Measurements from ENCODE around the gene STUM. TPM values are rescaled to one million over a fixed set of nuclear protein-coding genes. Genes with fewer than 3 reads are reported as not detected.

The STUM gene
- total and polyA plus RNA-seq, 10 of the 15 experiments (the other 5 are each of a cell fraction or from before 2014, with no cell fraction given): under 0.01 to 0.15 (median 0.09) TPM; not detected in 5

DNA sequence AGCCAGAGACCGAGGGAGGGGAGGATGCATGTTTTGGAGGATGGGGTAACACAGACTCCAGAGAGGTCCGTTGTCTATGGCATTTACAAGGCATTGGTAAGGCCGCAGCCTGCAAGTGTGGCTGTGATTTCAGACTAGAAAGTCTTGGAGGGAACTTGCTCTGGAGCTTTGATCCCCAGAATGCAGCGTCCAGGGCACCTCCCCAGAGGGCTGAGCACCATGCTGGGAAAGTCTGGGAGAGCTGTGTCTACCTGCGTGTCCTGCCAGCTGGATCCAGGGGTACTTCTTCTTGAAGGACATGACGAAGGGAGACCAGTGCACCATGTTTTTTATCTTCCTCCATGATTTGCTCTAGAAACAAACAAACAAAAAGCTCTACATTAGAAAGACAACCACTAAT is 99.9 kb downstream of the STUM start:
- H3K27me3 ChIP-seq (replicated peaks in 1 of 2; ENCODE audit: control insufficient read depth in 2 of 2, insufficient read depth in 2 of 2, low read length in 1 of 2): no peaks in the 10 kb centered on the region
- no peak overlapping the region for H2AFZ ChIP-seq (ENCODE audit: control insufficient read depth, low read depth, low read length)
- 78% methylated on average over 6 of the region's 6 CpGs for WGBS (ENCODE audit: insufficient coverage, insufficient replicate concordance, low lambda C conversion rate, missing lambda C conversion rate)
- ChIA-PET CTCF (interaction anchor here (0.6 kb wide), 2 partner anchors 15 to 72 kb away, joined by 3 read pairs; no protein-coding TSS in a partner anchor), POLR2A (no interaction called here), SMC1A (ENCODE audit: uncharacterized antibody, unreplicated experiment) (no interaction called here), RAD21 (ENCODE audit: unreplicated experiment) (interaction anchor here (0.7 kb wide), 1 partner anchor 14 kb away, joined by 3 read pairs; no protein-coding TSS in a partner anchor)
- in situ Hi-C loops (cut with MboI): no loop called here
- peaks cover 8 to 19% of the 10 kb centered on the region in 2 experiments; a peak in 3 of 4 replicates for H3K36me3 ChIP-seq (ENCODE audit: control insufficient read depth in 2 of 2, insufficient read depth in 2 of 2, low read length in 1 of 2)
- intact Hi-C loops (cut with micrococcal nuclease; ENCODE audit: unreplicated experiment): no loop called here
- H3K4me2 ChIP-seq (ENCODE audit: control insufficient read depth, insufficient read depth): no peak overlapping the region
- no peak for FAIRE-seq
- H4K20me1 ChIP-seq (ENCODE audit: control insufficient read depth, insufficient read depth): peaks cover under 1% of the 10 kb centered on the region; the same call in 1 of the 2 replicates
- no peak overlapping the region for H3K4me3 ChIP-seq
- H3K9me3 ChIP-seq (replicated peaks; ENCODE audit: control insufficient read depth, insufficient read depth, low read length): no peaks in the 10 kb centered on the region
- DNase-seq (ENCODE audit: low read depth, low spot score): no peak
- H3K27ac ChIP-seq (ENCODE audit: control insufficient read depth, insufficient read depth): no peak overlapping the region
- no peak for ATAC-seq
- no peak overlapping the region for H3K9ac ChIP-seq (ENCODE audit: control insufficient read depth, insufficient read depth, low read length)
- peaks cover 22% of the 10 kb centered on the region for H3K4me1 ChIP-seq (ENCODE audit: control insufficient read depth, insufficient read depth, low read length)
- no TSS peak for BruUV-seq (replicated peaks)
- peaks cover 3% of the 10 kb centered on the region for H3K79me2 ChIP-seq (ENCODE audit: control insufficient read depth, insufficient read depth, low read length)
- no peak for TF ChIP-seq CBX5 (IDR thresholded peaks at IDR 0.05; ENCODE audit: low read depth)
- TF ChIP-seq, protein P1, sequence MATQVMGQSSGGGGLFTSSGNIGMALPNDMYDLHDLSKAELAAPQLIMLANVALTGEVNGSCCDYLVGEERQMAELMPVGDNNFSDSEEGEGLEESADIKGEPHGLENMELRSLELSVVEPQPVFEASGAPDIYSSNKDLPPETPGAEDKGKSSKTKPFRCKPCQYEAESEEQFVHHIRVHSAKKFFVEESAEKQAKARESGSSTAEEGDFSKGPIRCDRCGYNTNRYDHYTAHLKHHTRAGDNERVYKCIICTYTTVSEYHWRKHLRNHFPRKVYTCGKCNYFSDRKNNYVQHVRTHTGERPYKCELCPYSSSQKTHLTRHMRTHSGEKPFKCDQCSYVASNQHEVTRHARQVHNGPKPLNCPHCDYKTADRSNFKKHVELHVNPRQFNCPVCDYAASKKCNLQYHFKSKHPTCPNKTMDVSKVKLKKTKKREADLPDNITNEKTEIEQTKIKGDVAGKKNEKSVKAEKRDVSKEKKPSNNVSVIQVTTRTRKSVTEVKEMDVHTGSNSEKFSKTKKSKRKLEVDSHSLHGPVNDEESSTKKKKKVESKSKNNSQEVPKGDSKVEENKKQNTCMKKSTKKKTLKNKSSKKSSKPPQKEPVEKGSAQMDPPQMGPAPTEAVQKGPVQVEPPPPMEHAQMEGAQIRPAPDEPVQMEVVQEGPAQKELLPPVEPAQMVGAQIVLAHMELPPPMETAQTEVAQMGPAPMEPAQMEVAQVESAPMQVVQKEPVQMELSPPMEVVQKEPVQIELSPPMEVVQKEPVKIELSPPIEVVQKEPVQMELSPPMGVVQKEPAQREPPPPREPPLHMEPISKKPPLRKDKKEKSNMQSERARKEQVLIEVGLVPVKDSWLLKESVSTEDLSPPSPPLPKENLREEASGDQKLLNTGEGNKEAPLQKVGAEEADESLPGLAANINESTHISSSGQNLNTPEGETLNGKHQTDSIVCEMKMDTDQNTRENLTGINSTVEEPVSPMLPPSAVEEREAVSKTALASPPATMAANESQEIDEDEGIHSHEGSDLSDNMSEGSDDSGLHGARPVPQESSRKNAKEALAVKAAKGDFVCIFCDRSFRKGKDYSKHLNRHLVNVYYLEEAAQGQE (IDR thresholded peaks at IDR 0.05; ENCODE audit: low read depth, low read length): no peak
- no peak for TF ChIP-seq CHD2 (IDR thresholded peaks at IDR 0.05; ENCODE audit: borderline replicate concordance, low read depth, low read length)
- TF ChIP-seq ZNF384 (IDR thresholded peaks at IDR 0.05; ENCODE audit: borderline replicate concordance, low read depth, low read length): no peak
- TF ChIP-seq NFYA (IDR thresholded peaks at IDR 0.05; ENCODE audit: borderline replicate concordance, low read depth, low read length): no peak
- no peak for TF ChIP-seq SUPT20H (IDR thresholded peaks at IDR 0.05; ENCODE audit: borderline replicate concordance, control insufficient read depth, low read depth, low read length)
- TF ChIP-seq ZZZ3 (IDR thresholded peaks at IDR 0.05; ENCODE audit: control insufficient read depth, insufficient read length, low read depth): no peak
- no peak for TF ChIP-seq CREB1 (IDR thresholded peaks at IDR 0.05; ENCODE audit: low read depth)
- TF ChIP-seq, protein P2, sequence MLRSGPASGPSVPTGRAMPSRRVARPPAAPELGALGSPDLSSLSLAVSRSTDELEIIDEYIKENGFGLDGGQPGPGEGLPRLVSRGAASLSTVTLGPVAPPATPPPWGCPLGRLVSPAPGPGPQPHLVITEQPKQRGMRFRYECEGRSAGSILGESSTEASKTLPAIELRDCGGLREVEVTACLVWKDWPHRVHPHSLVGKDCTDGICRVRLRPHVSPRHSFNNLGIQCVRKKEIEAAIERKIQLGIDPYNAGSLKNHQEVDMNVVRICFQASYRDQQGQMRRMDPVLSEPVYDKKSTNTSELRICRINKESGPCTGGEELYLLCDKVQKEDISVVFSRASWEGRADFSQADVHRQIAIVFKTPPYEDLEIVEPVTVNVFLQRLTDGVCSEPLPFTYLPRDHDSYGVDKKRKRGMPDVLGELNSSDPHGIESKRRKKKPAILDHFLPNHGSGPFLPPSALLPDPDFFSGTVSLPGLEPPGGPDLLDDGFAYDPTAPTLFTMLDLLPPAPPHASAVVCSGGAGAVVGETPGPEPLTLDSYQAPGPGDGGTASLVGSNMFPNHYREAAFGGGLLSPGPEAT (IDR thresholded peaks at IDR 0.05; ENCODE audit: low read depth): no peak
- no peak for TF ChIP-seq SPI1 (IDR thresholded peaks at IDR 0.05; ENCODE audit: borderline replicate concordance, insufficient read depth, low read depth, low read length)
- no peak for TF ChIP-seq PAX8 (IDR thresholded peaks at IDR 0.05)
- TF ChIP-seq SMAD5 (IDR thresholded peaks at IDR 0.05; ENCODE audit: low read depth): no peak
- no peak for TF ChIP-seq RAD21 (IDR thresholded peaks at IDR 0.05; ENCODE audit: insufficient read depth, low read depth, low read length)
- TF ChIP-seq, protein P3, sequence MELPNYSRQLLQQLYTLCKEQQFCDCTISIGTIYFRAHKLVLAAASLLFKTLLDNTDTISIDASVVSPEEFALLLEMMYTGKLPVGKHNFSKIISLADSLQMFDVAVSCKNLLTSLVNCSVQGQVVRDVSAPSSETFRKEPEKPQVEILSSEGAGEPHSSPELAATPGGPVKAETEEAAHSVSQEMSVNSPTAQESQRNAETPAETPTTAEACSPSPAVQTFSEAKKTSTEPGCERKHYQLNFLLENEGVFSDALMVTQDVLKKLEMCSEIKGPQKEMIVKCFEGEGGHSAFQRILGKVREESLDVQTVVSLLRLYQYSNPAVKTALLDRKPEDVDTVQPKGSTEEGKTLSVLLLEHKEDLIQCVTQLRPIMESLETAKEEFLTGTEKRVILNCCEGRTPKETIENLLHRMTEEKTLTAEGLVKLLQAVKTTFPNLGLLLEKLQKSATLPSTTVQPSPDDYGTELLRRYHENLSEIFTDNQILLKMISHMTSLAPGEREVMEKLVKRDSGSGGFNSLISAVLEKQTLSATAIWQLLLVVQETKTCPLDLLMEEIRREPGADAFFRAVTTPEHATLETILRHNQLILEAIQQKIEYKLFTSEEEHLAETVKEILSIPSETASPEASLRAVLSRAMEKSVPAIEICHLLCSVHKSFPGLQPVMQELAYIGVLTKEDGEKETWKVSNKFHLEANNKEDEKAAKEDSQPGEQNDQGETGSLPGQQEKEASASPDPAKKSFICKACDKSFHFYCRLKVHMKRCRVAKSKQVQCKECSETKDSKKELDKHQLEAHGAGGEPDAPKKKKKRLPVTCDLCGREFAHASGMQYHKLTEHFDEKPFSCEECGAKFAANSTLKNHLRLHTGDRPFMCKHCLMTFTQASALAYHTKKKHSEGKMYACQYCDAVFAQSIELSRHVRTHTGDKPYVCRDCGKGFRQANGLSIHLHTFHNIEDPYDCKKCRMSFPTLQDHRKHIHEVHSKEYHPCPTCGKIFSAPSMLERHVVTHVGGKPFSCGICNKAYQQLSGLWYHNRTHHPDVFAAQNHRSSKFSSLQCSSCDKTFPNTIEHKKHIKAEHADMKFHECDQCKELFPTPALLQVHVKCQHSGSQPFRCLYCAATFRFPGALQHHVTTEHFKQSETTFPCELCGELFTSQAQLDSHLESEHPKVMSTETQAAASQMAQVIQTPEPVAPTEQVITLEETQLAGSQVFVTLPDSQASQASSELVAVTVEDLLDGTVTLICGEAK (IDR thresholded peaks at IDR 0.05; ENCODE audit: borderline replicate concordance): no peak
- TF ChIP-seq POLR2AphosphoS2 (IDR thresholded peaks at IDR 0.05; ENCODE audit: low read depth, low read length): no peak
- TF ChIP-seq GATAD2B (conservative IDR thresholded peaks at IDR 0.05; ENCODE audit: low read depth): no peak
